HG03460 (cell line): Measurements from ENCODE around the gene KIF5C.

Source experiments
- ATAC-seq: cut with Tn5 transposase; IDR thresholded peaks from one replicate; pipeline ENCODE4 v1.9.1; 2021; ENCODE audit not compliant: unreplicated experiment

KIF5C gene

DNA sequence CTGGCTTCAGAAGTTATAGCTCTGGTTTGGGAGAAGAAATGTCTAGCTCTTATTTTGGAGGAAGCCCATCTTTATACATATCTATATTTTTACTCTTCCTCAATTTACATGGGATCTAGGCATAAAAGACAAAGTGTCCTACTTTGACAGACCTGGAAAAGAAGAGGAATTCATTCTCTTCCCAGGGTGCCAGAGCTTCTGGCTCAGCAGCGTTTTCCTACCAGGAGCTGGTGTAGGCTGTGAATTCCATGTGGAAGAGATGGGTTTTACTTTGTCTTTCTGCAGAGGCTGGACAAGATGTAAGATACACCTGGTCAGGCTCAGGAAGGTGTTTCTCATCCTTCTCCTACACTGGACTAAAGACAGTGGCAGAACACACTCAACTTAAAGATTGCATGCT lies 113.3 kb downstream of the KIF5C start:
- no peak for ATAC-seq

DNA sequence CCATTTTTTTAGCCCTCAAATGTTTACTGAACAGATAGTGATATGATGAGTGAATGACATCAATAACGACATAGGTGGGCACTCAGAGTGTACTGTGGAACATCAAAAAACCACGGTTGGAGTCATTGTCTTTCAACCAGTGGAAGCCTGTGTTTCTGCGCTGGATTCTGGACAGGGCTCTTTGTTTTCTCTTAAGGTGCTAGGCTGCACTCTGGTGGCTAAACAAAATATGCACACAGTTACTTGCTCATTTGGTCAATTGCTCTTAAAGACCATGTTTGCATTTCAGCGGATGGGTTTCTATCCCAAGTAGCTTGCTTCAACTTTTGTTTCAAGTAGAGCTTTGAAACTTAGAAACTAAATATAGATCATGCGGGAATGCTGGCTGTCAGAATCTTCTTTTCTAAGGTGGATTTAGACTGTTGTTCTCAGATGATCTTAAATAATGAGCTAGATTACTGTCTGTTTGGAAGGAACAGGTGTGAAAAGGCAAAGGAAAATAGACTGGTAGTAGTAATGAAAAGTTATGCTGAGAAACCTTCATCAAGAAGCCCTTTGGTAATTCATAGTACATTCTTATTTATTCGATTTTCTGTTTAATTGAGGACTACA lies 115.0 kb downstream of the KIF5C start:
- peak; percentile 85 for ATAC-seq

DNA sequence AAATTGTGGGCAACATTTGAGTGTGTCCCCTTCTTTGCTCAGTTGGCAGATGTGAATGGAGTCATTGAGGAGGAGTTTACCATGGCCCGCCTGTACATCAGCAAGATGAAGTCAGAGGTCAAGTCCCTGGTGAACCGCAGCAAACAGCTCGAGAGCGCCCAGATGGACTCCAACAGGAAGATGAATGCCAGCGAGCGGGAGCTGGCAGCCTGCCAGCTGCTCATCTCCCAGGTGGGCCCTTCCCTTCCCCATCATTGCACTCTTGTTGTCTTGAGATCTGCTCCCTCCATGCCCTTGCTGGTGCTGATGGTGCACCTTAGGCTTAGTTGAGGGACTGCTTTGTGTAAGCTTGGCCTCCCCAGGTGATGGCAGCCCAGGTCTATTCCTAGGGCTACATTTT lies 115.9 kb downstream of the KIF5C start:
- no peak for ATAC-seq

DNA sequence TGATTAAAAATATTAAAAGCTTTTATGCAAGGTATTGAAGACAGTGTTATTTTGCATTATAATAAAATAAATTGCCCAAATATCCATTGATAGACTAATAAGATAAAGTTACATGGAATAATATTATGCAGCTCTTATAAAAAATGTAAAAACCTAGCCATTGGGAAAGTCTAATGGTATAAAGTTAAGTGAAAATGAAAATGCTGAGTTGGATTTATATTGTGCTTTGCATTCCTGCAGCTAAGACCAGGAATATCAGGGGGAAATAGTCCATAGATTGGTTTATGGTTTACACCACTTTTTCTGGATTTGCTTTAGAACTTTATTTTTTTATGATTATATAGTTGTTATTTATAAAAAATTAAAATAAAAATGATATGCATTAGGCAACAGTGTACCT lies 117.4 kb downstream of the KIF5C start:
- no peak for ATAC-seq

DNA sequence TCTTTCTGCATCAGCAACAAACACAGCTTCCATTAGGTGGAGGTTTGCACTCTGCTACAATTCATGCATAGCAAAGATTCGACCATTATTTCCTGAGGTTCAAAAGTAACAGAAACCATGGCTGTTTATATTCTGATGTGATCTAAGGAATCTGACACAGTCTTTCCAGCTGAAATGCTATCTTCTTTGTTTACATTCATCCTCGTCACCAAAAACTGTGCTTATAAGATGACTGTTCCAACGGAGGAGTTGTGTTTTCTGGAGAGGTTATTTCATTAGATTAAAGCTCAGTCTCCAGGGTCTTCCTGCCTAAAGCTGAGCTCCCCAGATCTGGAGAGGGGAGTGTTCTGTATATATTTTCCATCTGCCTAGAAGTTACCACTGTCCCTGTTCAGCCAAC lies 118.3 kb downstream of the KIF5C start:
- ATAC-seq: no peak

DNA sequence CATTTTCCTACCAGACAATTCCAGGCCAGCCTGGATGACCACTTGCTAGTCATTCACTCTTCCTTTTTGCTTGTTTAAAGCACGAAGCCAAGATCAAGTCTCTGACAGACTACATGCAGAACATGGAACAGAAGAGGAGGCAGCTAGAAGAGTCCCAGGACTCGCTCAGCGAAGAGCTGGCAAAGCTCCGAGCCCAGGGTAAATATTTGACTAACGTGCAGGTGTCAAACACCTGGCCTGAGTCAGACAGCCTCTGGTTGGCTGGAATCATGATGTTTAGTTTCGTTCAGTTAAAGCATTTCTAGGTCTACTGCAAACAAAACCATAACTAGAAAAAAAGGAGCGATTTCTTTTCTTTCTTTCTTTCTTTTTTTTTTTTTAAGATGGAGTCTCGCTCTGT lies 119.3 kb downstream of the KIF5C start:
- no peak for ATAC-seq

DNA sequence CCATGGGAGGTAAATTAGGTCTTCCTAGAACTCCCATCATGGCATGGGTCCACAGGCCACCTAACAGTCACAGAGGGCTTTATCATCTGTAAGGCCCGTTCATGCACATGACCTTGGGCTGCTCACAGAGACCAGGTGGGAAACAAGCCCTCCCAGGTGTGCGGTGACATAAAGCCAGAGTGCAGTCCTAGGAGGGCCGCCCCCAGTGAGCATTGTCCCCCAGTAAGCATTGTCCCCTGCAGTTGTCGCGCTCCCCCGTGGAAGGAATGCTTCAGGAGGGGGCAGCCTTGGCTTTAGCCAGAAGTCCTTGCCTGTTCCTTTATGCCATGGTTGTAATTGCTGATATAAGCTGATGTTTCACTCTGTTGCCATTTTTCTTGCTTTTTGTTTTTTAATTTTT lies 121.8 kb downstream of the KIF5C start:
- ATAC-seq: no peak

DNA sequence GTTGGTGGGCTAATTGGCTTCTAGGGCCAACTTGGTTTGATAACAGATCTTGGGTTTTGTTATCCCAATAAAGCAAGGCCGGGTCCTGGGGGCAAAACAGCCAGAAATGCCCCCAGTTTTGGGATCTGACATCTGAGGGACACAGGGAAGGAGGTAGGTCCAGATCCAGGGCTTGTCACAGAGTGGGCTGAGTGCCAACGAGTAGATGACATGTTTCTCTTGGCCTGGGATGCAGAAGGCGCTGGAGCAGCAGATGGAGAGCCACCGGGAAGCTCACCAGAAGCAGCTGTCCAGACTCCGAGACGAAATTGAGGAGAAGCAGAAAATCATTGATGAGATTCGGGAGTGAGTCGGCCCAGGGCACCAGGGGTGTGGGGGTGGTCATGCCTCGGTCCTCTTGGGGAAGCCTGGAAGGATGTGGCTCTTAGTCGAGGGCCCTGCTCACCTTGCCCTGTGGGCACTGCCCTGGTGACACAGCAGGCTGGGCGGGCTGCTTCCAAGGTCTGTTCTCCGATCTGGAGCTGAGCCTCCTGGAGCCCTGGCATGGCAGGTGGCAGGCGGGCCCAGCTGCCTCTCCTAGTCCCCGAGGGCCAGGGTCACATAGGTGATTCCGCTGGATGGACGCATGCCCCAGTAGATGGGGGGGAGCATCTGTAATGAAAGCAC lies 123.3 kb downstream of the KIF5C start:
- ATAC-seq: no peak

DNA sequence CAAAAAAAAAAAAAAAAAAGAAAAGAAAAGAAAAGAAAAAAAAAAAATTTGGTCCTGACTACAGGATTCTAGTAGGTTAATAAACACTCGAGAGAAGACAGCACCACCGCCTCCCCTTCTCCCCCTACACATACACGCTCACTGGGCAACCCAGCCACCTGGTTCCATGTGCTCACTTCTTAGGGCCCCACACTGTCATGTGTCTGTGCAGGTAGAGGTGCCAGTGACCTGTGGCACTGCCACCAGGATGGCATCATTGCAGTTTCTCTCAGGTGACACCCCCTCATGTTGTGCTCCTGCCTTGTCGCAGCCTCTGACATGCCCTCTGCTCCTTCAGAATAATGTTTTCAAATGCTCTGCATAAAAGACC lies 123.8 kb downstream of the KIF5C start:
- ATAC-seq: no peak

DNA sequence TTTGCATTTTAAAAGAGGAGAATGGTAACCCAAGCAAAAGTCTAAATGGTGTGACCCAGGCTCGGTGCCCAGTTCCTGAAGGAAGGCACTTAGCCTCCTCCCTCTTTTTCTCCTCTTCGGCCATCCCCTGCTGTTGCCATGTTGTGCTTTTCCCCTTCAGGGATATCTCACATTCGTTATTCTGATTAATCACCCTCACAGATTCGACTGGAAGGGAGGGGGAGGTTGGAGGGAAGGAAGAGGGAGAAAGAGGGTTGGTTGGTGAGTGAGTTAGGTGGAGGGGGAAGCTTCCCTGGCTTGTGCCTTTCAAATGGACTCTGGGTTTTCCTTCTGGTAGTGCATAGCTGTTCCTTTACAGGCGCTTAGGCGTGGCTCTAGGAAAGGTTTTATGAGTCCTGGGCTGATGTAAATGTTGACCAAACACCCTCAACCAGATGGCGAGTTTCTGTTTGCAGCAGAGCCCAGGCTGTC lies 124.5 kb downstream of the KIF5C start:
- ATAC-seq: no peak

DNA sequence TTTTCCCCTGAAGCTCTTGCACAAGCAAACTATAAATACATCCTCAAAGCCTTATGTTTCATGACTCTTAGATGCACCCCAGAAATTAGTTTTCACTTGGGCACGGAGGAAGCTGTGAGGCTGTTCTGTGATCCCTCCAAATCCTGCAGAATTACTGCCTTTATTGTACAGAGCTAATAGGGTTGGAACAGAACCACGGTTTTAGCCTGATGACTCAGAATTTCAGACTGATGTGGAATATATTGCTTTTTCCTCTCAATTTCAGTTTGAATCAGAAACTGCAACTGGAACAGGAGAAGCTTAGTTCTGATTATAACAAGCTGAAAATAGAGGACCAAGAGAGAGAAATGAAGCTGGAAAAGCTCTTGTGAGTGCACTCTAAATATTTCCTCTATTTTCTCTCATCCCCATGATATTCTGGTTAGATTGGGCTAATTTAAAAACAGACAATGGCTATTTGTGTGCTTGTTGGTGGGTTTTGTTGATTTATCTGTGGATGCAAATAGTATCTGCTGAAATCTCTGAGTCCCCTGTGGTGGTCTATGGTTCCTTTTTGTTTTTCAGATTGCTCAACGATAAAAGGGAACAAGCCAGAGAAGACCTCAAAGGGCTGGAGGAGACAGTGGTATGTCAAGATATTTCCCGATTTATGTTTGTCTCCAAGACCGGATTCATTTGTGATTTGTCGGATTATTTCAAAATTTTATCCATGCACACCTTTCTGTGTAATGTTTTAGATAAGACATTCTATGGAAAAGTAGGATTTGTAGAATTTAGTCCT lies 125.3 kb downstream of the KIF5C start:
- ATAC-seq: no peak

DNA sequence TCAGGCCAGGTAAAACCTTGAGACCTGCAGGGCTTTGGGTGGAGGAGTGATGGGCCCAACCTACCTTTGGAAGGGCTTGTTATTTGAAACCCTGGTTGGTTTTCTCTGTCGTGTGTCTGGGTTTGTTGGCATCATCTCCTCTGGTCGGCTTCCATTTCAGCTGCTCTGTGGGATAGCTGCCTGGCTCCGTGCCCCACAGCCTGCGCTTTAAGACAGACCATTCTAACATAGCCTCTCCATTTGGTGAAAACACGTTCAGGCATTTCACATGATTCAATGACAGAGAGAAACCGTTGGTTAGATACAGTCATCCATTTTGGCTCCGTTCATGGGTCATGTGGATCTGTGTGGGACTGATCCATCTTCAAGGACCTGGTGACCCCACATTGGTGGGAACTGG lies 126.5 kb downstream of the KIF5C start:
- no peak for ATAC-seq

DNA sequence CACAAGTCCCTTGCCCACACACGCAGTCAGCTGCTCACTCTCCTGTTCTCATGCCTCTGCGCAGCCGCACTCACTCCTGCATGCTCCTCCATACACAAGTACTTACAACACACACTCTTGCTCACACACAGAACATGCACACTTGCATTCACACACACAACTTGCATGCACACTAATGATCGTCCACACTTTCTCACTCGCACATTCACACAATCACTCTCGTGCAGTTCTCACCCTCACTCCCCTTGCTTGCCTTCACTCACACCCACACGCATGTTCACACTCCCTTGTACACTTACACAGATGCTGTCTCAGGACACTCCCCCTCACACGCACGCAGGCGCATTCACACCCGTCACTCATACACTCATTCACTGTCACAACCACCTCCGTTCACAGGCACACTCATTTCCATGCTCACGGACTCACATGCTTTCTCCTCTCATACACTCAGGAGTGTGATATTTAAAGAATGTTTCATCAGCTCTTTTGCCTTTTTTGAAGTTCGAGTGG lies 127.4 kb downstream of the KIF5C start:
- no peak for ATAC-seq

DNA sequence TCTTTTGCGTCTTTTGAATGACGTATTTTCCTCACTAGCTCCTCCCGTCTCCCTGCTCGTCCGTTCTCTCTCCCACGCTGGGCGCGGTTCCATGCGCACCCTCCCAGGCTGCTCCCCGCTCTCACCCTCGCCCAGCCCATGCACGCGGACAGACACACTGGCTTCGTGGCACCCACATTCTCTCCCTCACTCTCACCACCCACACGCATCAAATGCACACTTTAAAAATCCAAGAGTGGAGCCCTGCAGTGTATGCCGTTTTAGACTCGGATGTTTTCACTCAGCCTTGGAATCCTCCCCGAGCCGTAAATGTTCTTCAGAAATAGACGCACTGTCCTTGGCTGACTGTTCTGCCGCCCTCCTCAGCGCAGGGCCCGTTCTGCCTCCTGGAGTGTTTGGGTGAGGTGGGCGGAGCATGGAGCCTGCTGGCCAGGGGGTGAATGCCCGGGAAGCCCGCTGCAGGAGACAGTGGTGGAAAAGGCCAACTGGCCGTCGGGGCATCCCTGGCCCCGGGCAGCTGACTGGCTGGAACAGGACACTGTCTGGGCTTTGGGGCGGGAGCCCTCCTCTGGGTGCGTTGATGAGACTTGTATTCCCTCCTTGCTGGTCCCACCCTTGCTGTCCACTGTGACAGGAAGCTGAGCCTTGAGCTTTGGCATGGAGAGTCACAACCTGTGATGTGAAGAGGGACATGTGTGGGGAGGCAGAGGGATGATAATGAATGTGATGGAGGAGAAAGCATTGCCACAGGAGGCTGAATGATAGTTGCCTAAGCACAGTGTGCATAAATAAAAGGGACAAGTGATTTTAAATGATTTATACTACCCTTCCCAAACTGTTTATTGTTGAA lies 128.1 kb downstream of the KIF5C start:
- no peak for ATAC-seq

DNA sequence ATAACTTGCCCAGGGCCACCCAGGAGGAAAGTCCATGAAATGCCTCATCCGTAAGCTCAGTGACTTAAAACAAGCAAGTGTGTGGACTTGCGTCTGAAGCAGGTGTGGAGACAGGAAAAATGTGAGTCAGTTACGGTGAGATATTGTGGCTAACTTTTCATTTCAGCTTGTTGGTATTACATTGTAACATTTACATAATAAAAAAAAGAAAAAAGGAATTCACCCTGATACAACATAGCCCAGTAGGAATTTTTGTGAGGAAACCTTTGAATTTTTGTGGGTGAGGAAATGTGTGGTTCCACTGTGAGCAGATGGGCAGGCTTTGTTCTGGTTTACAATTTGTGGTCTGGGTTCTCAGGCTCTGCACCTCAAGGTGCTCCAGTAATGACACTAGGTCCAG lies 129.8 kb downstream of the KIF5C start:
- ATAC-seq: no peak

DNA sequence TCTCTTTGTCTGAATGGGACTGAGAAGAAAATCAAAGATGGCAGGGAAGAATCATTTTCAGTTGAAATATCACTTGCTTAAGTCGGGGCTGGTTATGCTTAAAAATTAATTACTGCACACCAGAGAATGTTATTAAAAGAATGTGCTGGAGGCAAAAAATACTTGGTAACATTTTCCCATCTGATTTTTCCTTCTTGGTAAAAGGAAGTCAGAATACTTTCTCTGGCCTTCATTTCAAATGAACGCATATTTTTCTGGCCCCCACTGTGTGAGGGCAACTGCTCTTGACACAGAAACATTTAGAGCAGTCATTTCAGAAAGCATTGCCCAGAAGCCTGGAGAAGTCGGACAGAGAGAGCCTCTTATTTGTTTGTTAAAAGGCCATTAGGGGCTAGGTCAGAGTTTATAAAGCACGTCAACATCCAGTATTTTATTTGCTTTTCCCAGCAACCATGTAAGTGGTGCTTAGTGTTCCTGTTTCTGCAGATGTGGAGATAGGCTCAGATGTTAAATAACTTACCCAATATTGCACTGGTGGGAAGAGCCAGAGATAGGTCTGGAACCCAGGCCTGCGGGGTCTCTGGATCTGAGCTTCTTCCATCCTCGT lies 130.5 kb downstream of the KIF5C start:
- ATAC-seq: no peak

DNA sequence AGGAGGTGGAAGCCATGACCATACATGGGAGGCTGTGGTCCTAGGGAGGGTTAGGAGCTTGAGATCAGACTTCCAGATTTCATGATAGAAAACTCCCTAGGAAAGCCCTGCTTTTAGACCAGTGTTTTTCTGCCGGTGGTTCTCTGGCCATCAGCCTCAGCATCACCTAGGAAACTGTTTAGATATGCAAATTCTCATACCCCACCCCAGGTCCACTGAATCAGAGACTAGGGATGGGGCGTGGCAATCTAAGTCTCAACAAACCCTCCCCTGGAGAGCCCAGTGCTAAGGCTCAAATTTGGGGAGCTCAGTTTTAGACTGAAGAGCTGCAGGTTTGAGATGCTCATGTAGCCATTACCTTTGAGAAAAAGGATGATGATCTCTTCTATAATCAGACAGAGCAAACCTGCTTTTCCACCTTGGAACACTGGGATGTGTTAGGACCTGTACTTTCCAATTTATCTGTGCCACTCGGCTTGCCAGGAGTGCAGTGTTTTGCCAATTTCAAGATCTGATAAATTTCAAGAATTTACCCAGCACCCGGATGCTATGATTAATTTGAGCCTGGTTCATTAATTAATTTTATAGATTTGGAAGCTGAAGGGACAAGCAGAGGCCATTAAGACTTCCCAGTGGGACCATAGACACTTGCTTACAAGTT lies 132.0 kb downstream of the KIF5C start:
- ATAC-seq: no peak

DNA sequence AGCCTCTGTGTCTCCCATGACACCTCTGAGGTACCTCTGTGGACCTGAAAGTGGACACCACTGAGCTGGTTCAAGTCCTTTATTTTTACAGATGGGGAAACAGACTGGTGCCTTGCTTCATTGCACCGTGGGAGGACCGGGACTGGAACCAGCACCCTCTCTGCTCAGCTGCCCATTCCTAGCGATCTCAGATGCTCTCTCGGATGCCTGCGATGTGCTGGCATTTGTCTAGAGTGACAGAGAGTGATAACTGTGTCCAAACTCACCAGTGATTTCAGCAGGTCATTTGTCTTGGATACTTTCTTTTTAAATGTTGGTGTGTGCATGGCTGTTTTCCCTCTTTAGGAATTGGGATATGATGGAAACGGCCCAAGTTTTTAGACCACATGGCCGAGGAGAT lies 133.4 kb downstream of the KIF5C start:
- no peak for ATAC-seq

DNA sequence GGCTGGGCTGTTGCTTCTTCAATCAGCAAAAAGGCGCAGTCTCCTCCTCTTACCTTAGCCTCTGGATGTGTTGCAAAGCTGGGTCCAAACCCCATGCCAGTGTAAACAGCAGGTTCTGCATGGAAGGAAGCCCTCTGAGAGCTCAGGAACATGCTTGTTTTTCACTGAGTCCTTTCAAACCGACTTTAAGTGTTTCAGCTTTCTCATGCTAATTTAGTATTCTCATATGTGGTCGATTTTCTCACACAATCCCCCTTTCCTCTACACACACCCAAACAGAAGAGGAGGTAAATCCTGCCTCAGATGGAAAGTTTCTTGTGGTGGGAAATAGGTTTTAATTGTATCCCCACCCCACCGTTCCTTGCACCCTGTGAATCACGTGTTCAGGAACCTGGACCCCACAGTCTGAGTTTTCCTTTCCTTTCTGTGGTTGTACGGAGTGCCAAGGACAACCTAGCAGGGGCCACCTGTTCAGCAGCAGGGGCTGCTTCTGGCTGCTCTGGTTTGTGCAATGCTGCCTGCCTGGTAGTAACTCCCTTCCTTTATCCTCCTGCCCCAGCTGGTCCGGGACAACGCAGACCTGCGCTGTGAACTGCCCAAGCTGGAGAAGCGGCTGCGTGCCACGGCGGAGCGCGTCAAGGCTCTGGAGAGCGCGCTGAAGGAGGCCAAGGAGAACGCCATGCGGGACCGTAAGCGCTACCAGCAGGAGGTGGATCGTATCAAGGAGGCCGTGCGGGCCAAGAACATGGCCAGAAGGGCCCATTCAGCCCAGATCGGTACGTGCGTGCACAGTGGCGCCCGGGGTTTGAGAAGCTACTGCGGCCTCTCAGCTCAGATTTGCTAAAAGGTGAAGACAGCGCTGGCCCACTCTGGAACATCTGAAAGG lies 134.8 kb downstream of the KIF5C start:
- no peak for ATAC-seq
